ENCODE results near the gene TRA2B.

TRA2B gene

GRCh38 chr3:185937689-185938374, at the start of gene TRA2B:
Gene TRA2B (minus strand): TSS chr3:185938014. CDS start chr3:185937860, 154 bp downstream.
- H3K4me3 ChIP-seq (replicated peaks; ENCODE audit: low read depth, low read length): peak within 1 kb of the TSS; percentile 99
- TF ChIP-seq, protein P1, sequence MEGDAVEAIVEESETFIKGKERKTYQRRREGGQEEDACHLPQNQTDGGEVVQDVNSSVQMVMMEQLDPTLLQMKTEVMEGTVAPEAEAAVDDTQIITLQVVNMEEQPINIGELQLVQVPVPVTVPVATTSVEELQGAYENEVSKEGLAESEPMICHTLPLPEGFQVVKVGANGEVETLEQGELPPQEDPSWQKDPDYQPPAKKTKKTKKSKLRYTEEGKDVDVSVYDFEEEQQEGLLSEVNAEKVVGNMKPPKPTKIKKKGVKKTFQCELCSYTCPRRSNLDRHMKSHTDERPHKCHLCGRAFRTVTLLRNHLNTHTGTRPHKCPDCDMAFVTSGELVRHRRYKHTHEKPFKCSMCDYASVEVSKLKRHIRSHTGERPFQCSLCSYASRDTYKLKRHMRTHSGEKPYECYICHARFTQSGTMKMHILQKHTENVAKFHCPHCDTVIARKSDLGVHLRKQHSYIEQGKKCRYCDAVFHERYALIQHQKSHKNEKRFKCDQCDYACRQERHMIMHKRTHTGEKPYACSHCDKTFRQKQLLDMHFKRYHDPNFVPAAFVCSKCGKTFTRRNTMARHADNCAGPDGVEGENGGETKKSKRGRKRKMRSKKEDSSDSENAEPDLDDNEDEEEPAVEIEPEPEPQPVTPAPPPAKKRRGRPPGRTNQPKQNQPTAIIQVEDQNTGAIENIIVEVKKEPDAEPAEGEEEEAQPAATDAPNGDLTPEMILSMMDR (IDR thresholded peaks at IDR 0.05; ENCODE audit: low read depth, low read length, missing control alignments): no peak
- DNase-seq (ENCODE audit: extremely low read depth, low read depth): peak; percentile 92

DNA sequence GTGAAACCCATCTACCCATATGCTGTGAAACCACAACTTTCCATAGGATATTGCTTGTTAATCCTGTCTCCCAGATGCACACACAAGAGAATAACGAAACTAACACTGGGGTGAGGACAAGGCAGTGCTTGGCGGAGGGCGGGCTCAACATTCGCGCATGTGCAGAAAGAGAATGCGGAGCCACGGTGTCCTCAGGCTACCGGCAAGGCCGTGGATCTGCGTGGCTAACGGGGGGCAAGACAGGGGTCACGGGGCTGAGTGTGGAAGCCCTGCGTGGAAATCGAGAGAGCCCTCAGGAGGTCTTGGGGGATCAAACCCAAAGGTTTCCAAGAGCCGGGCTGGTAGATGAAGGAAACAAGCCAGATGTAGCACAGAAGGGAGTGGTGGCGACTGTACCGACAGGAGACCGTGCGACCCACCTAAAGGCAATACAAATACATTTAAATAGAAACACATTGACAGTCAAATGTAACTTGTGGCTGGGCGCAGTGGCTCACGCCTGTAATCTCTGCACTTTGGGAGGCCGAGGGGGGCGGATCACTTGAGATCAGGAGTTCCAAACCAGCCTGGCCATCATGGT, 48.5 kb upstream of the TRA2B start:
- no peak overlapping the region for H3K4me3 ChIP-seq (replicated peaks; ENCODE audit: low read depth, low read length)
- TF ChIP-seq, protein P1 (IDR thresholded peaks at IDR 0.05; ENCODE audit: low read depth, low read length, missing control alignments): no peak
- DNase-seq (ENCODE audit: extremely low read depth, low read depth): no peak

GRCh38 chr3:185984203-185984602, 46.4 kb upstream of the TRA2B start:
- no peak for DNase-seq (ENCODE audit: extremely low read depth, low read depth)

DNA sequence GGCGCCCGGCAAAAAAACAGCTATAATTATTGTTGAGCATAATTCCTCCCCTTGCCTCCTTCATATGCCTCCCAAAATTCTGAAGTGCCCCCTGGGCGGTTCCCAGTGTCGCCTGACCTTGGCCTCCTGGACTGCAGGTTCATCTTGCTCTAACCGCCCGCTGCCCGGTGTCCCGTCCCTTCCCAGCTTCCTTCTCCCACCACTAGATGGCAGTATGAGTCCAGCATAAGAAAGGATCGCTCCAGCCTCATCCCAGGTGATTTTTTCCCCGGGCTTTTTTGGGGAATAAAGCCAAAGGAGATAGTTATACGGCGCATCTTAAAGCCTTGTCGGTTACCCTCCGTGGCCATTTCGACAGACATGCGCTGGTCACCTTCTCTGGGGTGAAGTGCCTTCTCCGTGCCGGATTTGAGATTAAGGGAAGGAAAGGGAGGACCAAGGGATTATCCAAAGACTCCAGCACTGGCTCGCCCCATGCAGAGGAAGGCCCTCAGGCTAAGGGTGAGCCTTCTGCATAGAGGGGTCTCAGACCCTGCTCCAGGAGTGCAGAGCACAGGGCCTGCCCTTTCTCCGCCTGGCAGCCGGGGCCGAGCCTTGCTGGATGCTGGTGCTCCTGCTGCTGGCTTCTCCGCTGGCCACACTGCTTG, 45.8 kb upstream of the TRA2B start:
- TF ChIP-seq, protein P1 (IDR thresholded peaks at IDR 0.05; ENCODE audit: low read depth, low read length, missing control alignments): peak; percentile 88
- H3K4me3 ChIP-seq (replicated peaks; ENCODE audit: low read depth, low read length): no peak overlapping the region
- no peak for DNase-seq (ENCODE audit: extremely low read depth, low read depth)

More at GRCh38 chr3:185984203-185984602, 46.4 kb upstream of the TRA2B start:
- no peak overlapping the region for H3K4me3 ChIP-seq (replicated peaks; ENCODE audit: low read depth, low read length)
- TF ChIP-seq, protein P1 (IDR thresholded peaks at IDR 0.05; ENCODE audit: low read depth, low read length, missing control alignments): no peak

DNA sequence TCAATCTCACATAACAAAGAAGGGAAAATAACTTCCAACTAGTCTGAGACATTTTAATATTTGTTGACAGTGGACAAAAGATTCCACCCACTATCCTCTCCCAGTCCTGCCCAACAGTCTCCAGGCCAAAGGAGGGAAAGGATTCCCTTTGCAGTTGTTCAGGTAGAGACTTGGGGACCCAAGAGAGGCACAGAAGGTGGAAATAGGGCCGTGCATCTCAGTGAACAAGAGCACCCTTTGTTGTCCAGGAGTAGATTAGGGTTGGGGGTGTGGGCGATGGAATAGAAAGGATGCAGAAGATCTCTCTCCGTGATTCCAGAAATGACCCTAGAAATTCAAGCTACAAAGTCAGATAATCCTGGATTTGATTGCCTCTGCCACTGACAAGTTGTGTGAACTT, 44.8 kb upstream of the TRA2B start:
- no peak for DNase-seq (ENCODE audit: extremely low read depth, low read depth)
- no peak overlapping the region for H3K4me3 ChIP-seq (replicated peaks; ENCODE audit: low read depth, low read length)
- TF ChIP-seq, protein P1 (IDR thresholded peaks at IDR 0.05; ENCODE audit: low read depth, low read length, missing control alignments): no peak

DNA sequence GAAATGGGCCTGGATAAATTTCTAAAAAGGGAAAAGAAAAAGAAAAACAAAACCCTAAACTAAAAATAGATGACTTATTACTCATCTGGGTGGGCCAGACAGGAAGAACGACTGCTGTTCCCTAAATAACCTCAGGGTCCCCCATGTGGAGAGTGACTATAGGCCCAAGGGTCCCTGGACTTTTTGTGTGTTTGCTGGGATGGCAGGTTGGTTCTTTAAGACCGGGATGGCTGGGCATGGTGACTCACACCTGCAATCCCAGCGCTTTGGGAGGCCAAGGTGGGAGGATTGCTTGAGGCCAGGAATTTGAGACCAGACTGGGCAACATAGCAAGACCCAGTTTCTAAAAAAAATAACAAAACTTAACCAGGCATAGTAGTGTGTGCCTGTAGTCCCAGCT, 43.8 kb upstream of the TRA2B start:
- TF ChIP-seq, protein P1 (IDR thresholded peaks at IDR 0.05; ENCODE audit: low read depth, low read length, missing control alignments): no peak
- no peak overlapping the region for H3K4me3 ChIP-seq (replicated peaks; ENCODE audit: low read depth, low read length)
- DNase-seq (ENCODE audit: extremely low read depth, low read depth): no peak

All from HFF-Myc (cell line).